22Rv1 (cell line): Measurements from ENCODE around the gene RCSD1.

Source experiments
- ZFX ChIP-seq: fragments of 450-650 bp; IDR thresholded peaks from 2 replicates; pipeline ENCODE4 v1.6.1; 2017; ENCODE audit warnings: antibody characterized with exemption, borderline replicate concordance
- TF ChIP-seq, protein P1 (sequence below): fragments of 450-650 bp; IDR thresholded peaks from 2 replicates; pipeline ENCODE4 v1.5.1; 2017; ENCODE audit warnings: mild to moderate bottlenecking

DNA sequence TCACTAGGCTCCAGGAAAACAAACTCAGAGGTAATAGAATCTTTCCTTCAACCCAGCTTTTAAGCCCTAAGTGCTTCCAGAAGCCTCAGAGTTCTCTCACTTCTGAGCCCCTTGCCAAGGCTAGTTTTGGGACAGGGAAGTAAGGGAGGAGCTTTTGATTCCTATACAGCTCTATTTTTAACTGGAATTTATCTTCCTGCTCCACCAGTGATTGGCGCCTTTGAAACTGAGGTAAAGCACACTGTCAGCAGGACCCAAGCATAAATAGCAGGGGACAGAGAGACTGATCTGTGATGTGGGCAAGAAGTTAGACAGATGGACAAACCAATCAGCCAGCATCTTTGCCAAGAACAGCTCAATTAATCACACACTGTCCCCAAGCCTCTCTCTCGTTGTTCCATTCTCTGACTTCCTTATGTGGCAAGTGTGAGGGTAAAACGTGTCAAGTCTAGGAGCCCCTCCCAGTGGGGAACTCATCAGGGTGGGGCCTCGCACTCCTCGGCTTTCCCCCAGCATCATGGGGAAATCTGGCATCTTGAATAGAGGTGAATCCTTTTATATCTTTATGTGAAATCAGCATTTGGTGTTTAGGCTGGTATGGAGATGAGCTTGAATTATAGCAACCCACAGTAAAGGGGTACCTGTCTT lies 51.5 kb downstream of the RCSD1 start:
- TF ChIP-seq, protein P1, sequence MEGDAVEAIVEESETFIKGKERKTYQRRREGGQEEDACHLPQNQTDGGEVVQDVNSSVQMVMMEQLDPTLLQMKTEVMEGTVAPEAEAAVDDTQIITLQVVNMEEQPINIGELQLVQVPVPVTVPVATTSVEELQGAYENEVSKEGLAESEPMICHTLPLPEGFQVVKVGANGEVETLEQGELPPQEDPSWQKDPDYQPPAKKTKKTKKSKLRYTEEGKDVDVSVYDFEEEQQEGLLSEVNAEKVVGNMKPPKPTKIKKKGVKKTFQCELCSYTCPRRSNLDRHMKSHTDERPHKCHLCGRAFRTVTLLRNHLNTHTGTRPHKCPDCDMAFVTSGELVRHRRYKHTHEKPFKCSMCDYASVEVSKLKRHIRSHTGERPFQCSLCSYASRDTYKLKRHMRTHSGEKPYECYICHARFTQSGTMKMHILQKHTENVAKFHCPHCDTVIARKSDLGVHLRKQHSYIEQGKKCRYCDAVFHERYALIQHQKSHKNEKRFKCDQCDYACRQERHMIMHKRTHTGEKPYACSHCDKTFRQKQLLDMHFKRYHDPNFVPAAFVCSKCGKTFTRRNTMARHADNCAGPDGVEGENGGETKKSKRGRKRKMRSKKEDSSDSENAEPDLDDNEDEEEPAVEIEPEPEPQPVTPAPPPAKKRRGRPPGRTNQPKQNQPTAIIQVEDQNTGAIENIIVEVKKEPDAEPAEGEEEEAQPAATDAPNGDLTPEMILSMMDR: no peak
- no peak for TF ChIP-seq ZFX
